Pancreas (tissue), 10 donors: ENCODE measurements around the gene LMAN1L. TPM values are rescaled to one million over a fixed set of nuclear protein-coding genes. Genes with fewer than 3 reads are reported as not detected.

Experiments used
- ATAC-seq, 4 donors: fragments of 200-7000 bp; cut with Tn5 transposase; one replicate each; pipeline versions ENCODE4 v1.8.0 to v1.9.1; 2020; ENCODE audit warnings: mild to moderate bottlenecking in 4 of 4, moderate library complexity in 4 of 4
- DNase-seq, 6 donors: peaks; one replicate each; pipeline ENCODE4 v3.0.0-alpha.2; 2020
- FAIRE-seq: peaks from 2 replicates; lab custom pipeline; 2012; peaks lifted over from hg19 to GRCh38; lab: Jason Lieb, UNC
- H3K27ac ChIP-seq, 4 donors: fragments of 200-600 bp; sonication (generic); 1 replicate in 3 of 4; 2 replicates in 1 of 4; pipeline versions ENCODE4 v1.5.0 to v1.8.0; 2020
- H3K27me3 ChIP-seq, 4 donors: fragments of 200-600 bp; one replicate each; pipeline ENCODE4 v1.8.0; 2021
- H3K36me3 ChIP-seq, 3 donors: fragments of 200-600 bp; sonication (generic) in 1 of 3; one replicate each; pipeline versions ENCODE4 v1.5.0 to v1.8.0; 2020 to 2021
- H3K4me1 ChIP-seq, 3 donors: fragments of 200-600 bp; one replicate each; pipeline ENCODE4 v1.8.0; 2021
- H3K4me3 ChIP-seq, 4 donors: fragments of 200-600 bp; sonication (generic) in 2 of 4; one replicate each; pipeline versions ENCODE4 v1.5.0 to v1.8.0; 2020 to 2021
- H3K9me3 ChIP-seq, 4 donors: fragments of 200-600 bp; one replicate each; pipeline ENCODE4 v1.8.0; 2021
- WGBS, 2 donors: extraction: QIAGEN DNeasy Blood & Tissue Kit; methylation state at CpG; one replicate each; pipeline ENCODE4 v1.1.7; 2013; 5-methylcytosine and 5-hydroxymethylcytosine counted together
- intact Hi-C, 3 donors: fragments of 100-400 bp; cut with DNase I; formaldehyde crosslinking; loops; one replicate each; pipeline versions ENCODE4 v1.11.1 to v1.14.2; 2022
- polyA plus RNA-seq, 2 donors: library from polyadenylated mRNA; stranded (reverse); fragments of 200-250 nt; gene quantifications; one replicate each; pipeline ENCODE4 v1.2.3, GENCODE V29; 2013
- total RNA-seq, 6 donors: library from RNA; stranded (reverse); fragmentation: NEBNext Ultra II Directional in 4 of 6; extraction: Animal tissue kit (Norgen Biotek cat#: 25700) in 4 of 6; gene quantifications; one replicate each; pipeline versions ENCODE4 v1.2.1 to v1.2.4, GENCODE V29; 2021 to 2023
- TF ChIP-seq, protein P1 (sequence below), 4 donors: fragments of 200-600 bp; sonication (generic) in 3 of 4; IDR thresholded peaks; one replicate each; pipeline versions ENCODE4 v1.5.0 to v1.8.0; 2021; ENCODE audit warnings: antibody characterized with exemption in 4 of 4
- donor health status: healthy with polysubstance abuse.
- donor health status: DM: no; HTN: no; CAD: no; lungs with moderate emphysema.
- donor health status: DM: no; HTN: no; CAD: no.
- donor health status: control.
- donor health status: control.
- donor health status: Bipolar disorder and iron deficiency.
- donor health status: DM: yes; HTN: yes; CAD: no.
- donor health status: DM: no; HTN: no; CAD: no.
- donor health status: DM: no; HTN: no; CAD: no.
- donor health status: DM: yes; HTN: yes; CAD: no.

Gene LMAN1L
- total and polyA plus RNA-seq, 8 donors = 0.14 TPM; not detected in 7

DNA sequence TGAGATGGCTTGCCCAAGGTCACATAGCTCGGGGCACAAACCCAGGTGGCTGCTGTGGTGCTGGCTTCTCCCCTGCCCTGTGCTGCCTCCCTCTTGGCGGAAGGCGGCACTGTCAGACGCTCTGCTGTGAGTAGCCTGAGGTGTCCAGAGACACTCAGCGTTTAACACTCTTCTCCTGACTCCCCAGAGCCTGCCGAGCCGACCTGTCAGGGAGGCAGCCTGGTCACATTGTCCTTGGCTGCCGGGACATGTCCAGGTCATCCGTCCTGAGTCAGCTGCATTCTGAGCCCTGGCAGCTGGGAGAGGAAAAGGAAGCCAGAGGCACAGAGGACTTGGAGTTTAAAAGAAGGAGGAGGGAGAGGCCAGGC, 4.7 kb downstream of the LMAN1L start:
- FAIRE-seq = no peak

GRCh38 chr15:74820056-74820455, 7.4 kb downstream of the LMAN1L start:
- WGBS, 2 donors = 87 to 95% methylated on average over 5 of the region's 5 CpGs
- Histone ChIP-seq H3K27me3 (no peaks in the 10 kb centered on the region), H3K4me1 (peaks cover 0 to 1% (median 0%) of the 10 kb centered on the region in 3 donors), H3K27ac (no peak overlapping the region), H3K4me3 (no peak overlapping the region), H3K36me3 (no peaks in the 10 kb centered on the region), H3K9me3 (no peaks in the 10 kb centered on the region)
- intact Hi-C loops = no loop called here
- peak in 1 of 6 donors; percentile 33 for DNase-seq
- TF ChIP-seq, protein P1, sequence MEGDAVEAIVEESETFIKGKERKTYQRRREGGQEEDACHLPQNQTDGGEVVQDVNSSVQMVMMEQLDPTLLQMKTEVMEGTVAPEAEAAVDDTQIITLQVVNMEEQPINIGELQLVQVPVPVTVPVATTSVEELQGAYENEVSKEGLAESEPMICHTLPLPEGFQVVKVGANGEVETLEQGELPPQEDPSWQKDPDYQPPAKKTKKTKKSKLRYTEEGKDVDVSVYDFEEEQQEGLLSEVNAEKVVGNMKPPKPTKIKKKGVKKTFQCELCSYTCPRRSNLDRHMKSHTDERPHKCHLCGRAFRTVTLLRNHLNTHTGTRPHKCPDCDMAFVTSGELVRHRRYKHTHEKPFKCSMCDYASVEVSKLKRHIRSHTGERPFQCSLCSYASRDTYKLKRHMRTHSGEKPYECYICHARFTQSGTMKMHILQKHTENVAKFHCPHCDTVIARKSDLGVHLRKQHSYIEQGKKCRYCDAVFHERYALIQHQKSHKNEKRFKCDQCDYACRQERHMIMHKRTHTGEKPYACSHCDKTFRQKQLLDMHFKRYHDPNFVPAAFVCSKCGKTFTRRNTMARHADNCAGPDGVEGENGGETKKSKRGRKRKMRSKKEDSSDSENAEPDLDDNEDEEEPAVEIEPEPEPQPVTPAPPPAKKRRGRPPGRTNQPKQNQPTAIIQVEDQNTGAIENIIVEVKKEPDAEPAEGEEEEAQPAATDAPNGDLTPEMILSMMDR (IDR thresholded peaks at IDR 0.05) = no peak
- no peak for FAIRE-seq
- ATAC-seq = no peak

More for the DNA sequence above, 4.7 kb downstream of the LMAN1L start:
- Histone ChIP-seq H3K27me3 (no peaks in the 10 kb centered on the region), H3K36me3 (no peaks in the 10 kb centered on the region), H3K4me1 (peaks cover 0 to 6% (median 0%) of the 10 kb centered on the region in 3 donors), H3K27ac (no peak overlapping the region), H3K9me3 (no peaks in the 10 kb centered on the region), H3K4me3 (no peak overlapping the region)
- 17 to 20% methylated on average over 9 of the region's 9 CpGs for WGBS, 2 donors
- DNase-seq (peak in 1 of 6 donors; percentile 49), ATAC-seq (peak; percentile 29 to 68 (median 62))
- TF ChIP-seq, protein P1 (IDR thresholded peaks at IDR 0.05) = no peak
- intact Hi-C loops = no loop called here

DNA sequence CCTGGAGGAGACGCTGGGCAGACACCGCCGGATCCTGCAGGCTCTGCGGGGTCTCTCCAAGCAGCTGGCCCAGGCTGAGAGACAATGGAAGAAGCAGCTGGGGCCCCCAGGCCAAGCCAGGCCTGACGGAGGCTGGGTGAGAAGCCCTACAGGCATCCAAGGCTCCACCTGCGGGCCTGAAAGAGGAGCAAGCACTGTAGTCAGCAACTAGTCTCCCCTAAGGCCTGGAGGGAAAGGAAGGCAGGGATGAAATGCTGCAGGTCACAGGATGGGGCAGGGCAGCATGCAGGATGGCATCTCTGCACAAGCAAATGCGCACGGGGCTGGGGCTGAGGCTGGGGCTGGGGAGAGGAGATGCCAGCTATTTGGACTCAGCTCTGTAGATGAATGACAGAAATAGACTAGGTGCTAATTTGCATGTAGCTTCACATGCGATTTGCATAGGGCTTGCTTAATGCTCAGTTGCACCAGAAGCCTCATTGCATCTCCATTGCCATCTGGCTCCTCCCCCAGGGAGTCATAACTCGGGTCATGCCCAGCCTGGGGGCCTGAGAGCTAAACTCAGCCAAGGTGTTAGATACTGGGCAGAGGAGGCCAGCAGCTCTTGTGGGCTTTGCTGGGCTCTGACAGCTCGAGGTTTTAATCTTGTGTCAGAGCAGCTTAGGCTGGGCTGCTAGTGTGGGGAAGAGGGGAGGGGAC, 8.6 kb downstream of the LMAN1L start:
- DNase-seq (peak in 1 of 6 donors; percentile 38), FAIRE-seq (no peak), ATAC-seq (no peak)
- intact Hi-C loops = no loop called here
- TF ChIP-seq, protein P1 (IDR thresholded peaks at IDR 0.05) = no peak
- Histone ChIP-seq H3K27ac (no peak overlapping the region), H3K27me3 (no peaks in the 10 kb centered on the region), H3K4me1 (no peaks in the 10 kb centered on the region), H3K36me3 (no peaks in the 10 kb centered on the region), H3K9me3 (no peaks in the 10 kb centered on the region), H3K4me3 (no peak overlapping the region)
- 57 to 72% methylated on average over 11 of the region's 11 CpGs for WGBS, 2 donors

DNA sequence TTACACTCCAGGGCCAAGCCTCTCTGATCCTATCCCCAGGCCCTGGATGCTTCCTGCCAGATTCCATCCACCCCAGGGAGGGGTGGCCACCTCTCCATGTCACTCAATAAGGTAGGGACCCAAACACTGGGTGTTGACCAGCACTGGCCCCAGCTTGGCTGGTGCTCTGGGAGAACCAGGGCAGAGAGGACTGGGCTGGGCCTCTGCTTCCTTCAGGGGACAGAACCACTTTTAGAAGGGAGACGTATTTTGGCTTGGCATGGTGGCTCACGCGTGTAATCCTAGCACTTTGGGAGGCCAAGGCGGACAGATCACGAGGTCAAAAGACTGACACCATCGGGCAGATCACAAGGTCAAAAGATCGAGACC, 9.1 kb downstream of the LMAN1L start:
- Histone ChIP-seq H3K27ac (no peak overlapping the region), H3K4me1 (no peaks in the 10 kb centered on the region), H3K36me3 (no peaks in the 10 kb centered on the region), H3K9me3 (no peaks in the 10 kb centered on the region), H3K4me3 (no peak overlapping the region), H3K27me3 (no peaks in the 10 kb centered on the region)
- intact Hi-C loops = no loop called here
- DNase-seq (no peak), ATAC-seq (no peak), FAIRE-seq (no peak)
- TF ChIP-seq, protein P1 (IDR thresholded peaks at IDR 0.05) = no peak
- WGBS, 2 donors = 76 to 81% methylated on average over 7 of the region's 7 CpGs

DNA sequence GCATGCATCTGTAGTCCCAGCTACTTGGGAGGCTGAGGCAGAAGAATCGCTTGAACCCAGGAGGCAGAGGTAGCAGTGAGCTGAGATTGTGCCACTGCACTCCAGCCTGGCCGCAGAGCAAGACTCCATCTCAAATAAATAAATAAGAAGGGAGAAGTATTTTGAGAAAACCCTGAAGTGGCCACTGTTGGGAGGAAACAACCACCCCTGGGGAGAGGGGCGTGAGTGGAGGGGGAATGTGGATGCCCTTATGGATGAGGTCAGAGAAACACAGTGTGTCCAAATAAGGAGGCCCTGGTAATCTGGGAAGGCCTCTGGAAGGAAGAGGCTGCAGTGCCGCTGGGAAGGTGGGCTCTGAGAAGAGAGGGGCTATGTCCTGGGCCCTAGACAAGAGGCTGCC, 9.6 kb downstream of the LMAN1L start:
- DNase-seq (no peak), FAIRE-seq (no peak), ATAC-seq (no peak)
- intact Hi-C loops = no loop called here
- WGBS, 2 donors = 76 to 87% methylated on average over 4 of the region's 4 CpGs
- H3K36me3 ChIP-seq = no peaks in the 10 kb centered on the region
- no peaks in the 10 kb centered on the region for H3K4me1 ChIP-seq
- TF ChIP-seq, protein P1 (IDR thresholded peaks at IDR 0.05) = no peak
- no peak overlapping the region for H3K4me3 ChIP-seq
- no peak overlapping the region for H3K27ac ChIP-seq
- no peaks in the 10 kb centered on the region for H3K9me3 ChIP-seq
- H3K27me3 ChIP-seq = no peaks in the 10 kb centered on the region
